Stomach (tissue), 9 donors: ENCODE measurements around the gene ECD. TPM values are rescaled to one million over a fixed set of nuclear protein-coding genes. Genes with fewer than 3 reads are reported as not detected.

Source experiments
- DNase-seq, 2 donors: peaks; one replicate each; pipeline versions ENCODE4 v3.0.0 to v3.0.0-alpha.2; 2013 to 2019
- H3K27ac ChIP-seq, 5 donors: fragments of 200-600 bp in 4 of 5; sonication (generic) in 4 of 5; one replicate each; pipeline ENCODE4 v1.5.1; 2013 to 2019; ENCODE audit warnings: mild to moderate bottlenecking in 1 of 5, moderate library complexity in 1 of 5
- H3K27me3 ChIP-seq, 3 donors: fragments of 200-600 bp; sonication (generic); one replicate each; pipeline ENCODE4 v1.5.1; 2017 to 2019; ENCODE audit warnings: mixed run types in 1 of 3
- H3K36me3 ChIP-seq, 4 donors: fragments of 200-600 bp; sonication (generic); 1 replicate in 3 of 4; 2 replicates in 1 of 4; pipeline ENCODE4 v1.5.1; 2016 to 2019
- H3K4me1 ChIP-seq, 4 donors: fragments of 200-600 bp; sonication (generic); one replicate each; pipeline ENCODE4 v1.5.1; 2016 to 2019
- H3K4me3 ChIP-seq, 4 donors: fragments of 200-600 bp; sonication (generic) in 3 of 4; one replicate each; pipeline ENCODE4 v1.5.1; 2016 to 2019; ENCODE audit warnings: mild to moderate bottlenecking in 1 of 4
- H3K9me3 ChIP-seq, 4 donors: fragments of 200-600 bp; sonication (generic); one replicate each; pipeline ENCODE4 v1.5.1; 2016 to 2019
- CTCF ChIP-seq, 7 experiments: fragments of 450-650 bp in 4 of 7; fragments of 200-600 bp in 3 of 7; sonication (generic) in 3 of 7; IDR thresholded peaks; one replicate each; pipeline ENCODE4 v1.5.1; 2016 to 2019; ENCODE audit warnings: antibody characterized with exemption in 7 of 7, control low read depth in 2 of 7, mild to moderate bottlenecking in 1 of 7
- EP300 ChIP-seq: sonication (generic); formaldehyde crosslinking; IDR thresholded peaks from one replicate; pipeline ENCODE4 v1.6.1; 2017; ENCODE audit warnings: antibody characterized with exemption
- POLR2A ChIP-seq, 4 donors: fragments of 450-650 bp; IDR thresholded peaks; one replicate each; pipeline ENCODE4 v1.6.1; 2016; ENCODE audit warnings: antibody characterized with exemption in 4 of 4, control low read depth in 2 of 4, mild to moderate bottlenecking in 1 of 4, moderate library complexity in 1 of 4
- POLR2AphosphoS5 ChIP-seq, 3 donors: sonication (generic); formaldehyde crosslinking; IDR thresholded peaks; one replicate each; pipeline ENCODE4 v1.6.1; 2016; ENCODE audit warnings: antibody characterized with exemption in 3 of 3
- WGBS, 5 donors: extraction: QIAGEN DNeasy Blood & Tissue Kit in 3 of 5; methylation state at CpG; one replicate each; pipeline versions ENCODE4 v1.1.5 to v1.1.7; 2013 to 2018; 5-methylcytosine and 5-hydroxymethylcytosine counted together
- intact Hi-C: fragments of 100-400 bp; cut with DNase I; formaldehyde crosslinking; loops from one replicate; pipeline ENCODE4 v1.15.1; 2023; ENCODE audit warnings: low total_unique reads
- polyA plus RNA-seq, 3 donors: library from polyadenylated mRNA; stranded (reverse); fragments of 200-250 nt; gene quantifications; one replicate each; pipeline ENCODE4 v1.2.3, GENCODE V29; 2013
- total RNA-seq, 5 donors: library from RNA; depleted of rRNA; stranded (reverse); fragments of >200 nt; gene quantifications; one replicate each; pipeline versions ENCODE4 v1.1.0 to v1.2.3, GENCODE V29; 2014 to 2016
- donor health status: healthy with polysubstance abuse.
- donor health status: Bipolar disorder and iron deficiency.
- donor health status: healthy.

Gene ECD
- total and polyA plus RNA-seq, 8 donors: 4.1 to 72.8 (median 11.1) TPM

GRCh38 chr10:73093922-73094850 lies 73.6 kb downstream of the ECD start:
- TF ChIP-seq EP300: no peak
- no peak for TF ChIP-seq POLR2AphosphoS5 (IDR thresholded peaks at IDR 0.05)
- no peak for TF ChIP-seq CTCF (IDR thresholded peaks at IDR 0.05)
- TF ChIP-seq POLR2A (IDR thresholded peaks at IDR 0.05): no peak
- H3K27me3 ChIP-seq: no peaks in the 10 kb centered on the region
- peaks cover 0 to 5% (median 0%) of the 10 kb centered on the region in 4 donors for H3K36me3 ChIP-seq
- intact Hi-C loops: no loop called here
- DNase-seq: peak in 1 of 2 donors; percentile 67
- peaks cover 7 to 41% (median 30%) of the 10 kb centered on the region in 4 donors for H3K4me1 ChIP-seq
- peak overlapping the region in 3 of 4 donors; percentile 66 to 90 (median 78) for H3K4me3 ChIP-seq
- 31 to 42% (median 34%) methylated on average over 2 of the region's 2 CpGs for WGBS, 5 donors
- peak overlapping the region in 3 of 5 donors; percentile 94 to 98 (median 95) for H3K27ac ChIP-seq
- no peaks in the 10 kb centered on the region for H3K9me3 ChIP-seq

- WGBS, 5 donors: 97 to 100% (median 98%) methylated on average over 3 of the region's 3 CpGs
- no peak for TF ChIP-seq EP300
- no peak for TF ChIP-seq POLR2AphosphoS5 (IDR thresholded peaks at IDR 0.05)
- no peak for TF ChIP-seq POLR2A (IDR thresholded peaks at IDR 0.05)
- TF ChIP-seq CTCF (IDR thresholded peaks at IDR 0.05): no peak
- intact Hi-C loops: no loop called here
- no peak overlapping the region for H3K4me3 ChIP-seq
- no peaks in the 10 kb centered on the region for H3K27me3 ChIP-seq
- no peaks in the 10 kb centered on the region for H3K9me3 ChIP-seq
- peaks cover 7 to 45% (median 33%) of the 10 kb centered on the region in 4 donors for H3K4me1 ChIP-seq
- H3K27ac ChIP-seq: no peak overlapping the region
- DNase-seq: no peak
- peaks cover 0 to 5% (median 0%) of the 10 kb centered on the region in 4 donors for H3K36me3 ChIP-seq
Observed at GRCh38 chr10:73092830-73093229, 75.0 kb downstream of the ECD start.

- TF ChIP-seq POLR2A (IDR thresholded peaks at IDR 0.05): no peak
- TF ChIP-seq EP300: no peak
- no peak for TF ChIP-seq CTCF (IDR thresholded peaks at IDR 0.05)
- no peak for TF ChIP-seq POLR2AphosphoS5 (IDR thresholded peaks at IDR 0.05)
- intact Hi-C loops: no loop called here
- Histone ChIP-seq H3K27ac (peak overlapping the region in 4 of 5 donors; percentile 17 to 61 (median 40)), H3K36me3 (peaks cover 0 to 5% (median 0%) of the 10 kb centered on the region in 4 donors), H3K4me1 (peaks cover 10 to 59% (median 29%) of the 10 kb centered on the region in 4 donors), H3K9me3 (no peaks in the 10 kb centered on the region), H3K27me3 (no peaks in the 10 kb centered on the region), H3K4me3 (no peak overlapping the region)
- DNase-seq: peak in 1 of 2 donors; percentile 38
Observed at GRCh38 chr10:73088304-73088703, 79.5 kb downstream of the ECD start.

GRCh38 chr10:73086816-73087215 lies 81.0 kb downstream of the ECD start:
- intact Hi-C loops: no loop called here
- H3K9me3 ChIP-seq: no peaks in the 10 kb centered on the region
- peak in 1 of 2 donors; percentile 39 for DNase-seq
- no peak for TF ChIP-seq CTCF (IDR thresholded peaks at IDR 0.05)
- TF ChIP-seq EP300: no peak
- no peak for TF ChIP-seq POLR2A (IDR thresholded peaks at IDR 0.05)
- no peak for TF ChIP-seq POLR2AphosphoS5 (IDR thresholded peaks at IDR 0.05)
- no peak overlapping the region for H3K4me3 ChIP-seq
- peaks cover 10 to 67% (median 29%) of the 10 kb centered on the region in 4 donors for H3K4me1 ChIP-seq
- no peaks in the 10 kb centered on the region for H3K27me3 ChIP-seq
- H3K27ac ChIP-seq: peak overlapping the region in 3 of 5 donors; percentile 41 to 61 (median 56)
- H3K36me3 ChIP-seq: peaks cover 0 to 5% (median 0%) of the 10 kb centered on the region in 4 donors
- 33 to 46% (median 38%) methylated on average over 4 of the region's 4 CpGs for WGBS, 5 donors
